A673 (cell line): ENCODE data around the gene NFASC.

Experiments used
- CTCF ChIP-seq: fragments of 300-800, 200-600 bp; sonication (generic); conservative IDR thresholded peaks from 2 replicates; pipeline ENCODE4 v1.5.1; 2017; ENCODE audit warnings: low read depth, mild to moderate bottlenecking, antibody characterized with exemption, low read length, moderate library complexity, mixed read lengths
- EZH2 ChIP-seq: fragments of 200-600 bp; sonication (generic); IDR thresholded peaks from 2 replicates; pipeline ENCODE4 v1.6.1; 2017; ENCODE audit warnings: borderline replicate concordance, low read depth, mild to moderate bottlenecking, mixed read lengths, antibody characterized with exemption, low read length; ENCODE audit not compliant: poor library complexity, severe bottlenecking

GRCh38 chr1:204873176-204873575 lies 2.5 kb downstream of the NFASC start:
- TF ChIP-seq CTCF (no peak), EZH2 (no peak)
